ENCODE measurements around the gene KIF4A.

- TF ChIP-seq CTCF (IDR thresholded peaks at IDR 0.05 in 8 of 11, conservative IDR thresholded peaks at IDR 0.05 in 3 of 11) (no peak), POLR2AphosphoS5 (IDR thresholded peaks at IDR 0.05) (no peak), POLR2A (IDR thresholded peaks at IDR 0.05) (no peak)
Measured at GRCh38 chrX:70359458-70359857, 69.6 kb downstream of the KIF4A start.
